K562 (cell line): ENCODE measurements around the gene GAA. TPM values are rescaled to one million over a fixed set of nuclear protein-coding genes. Genes with fewer than 3 reads are reported as not detected.

Source experiments
- ATAC-seq: fragments of 200-7000 bp; cut with Tn5 transposase; 3 replicates; pipeline ENCODE4 v1.9.1; 2020; ENCODE audit warnings: moderate library complexity
- BruUV-seq: library from RNA; stranded (reverse); fragments of 400-500 nt; replicated peaks from 2 replicates; lab custom pipeline; 2021; lab: Mats Ljungman, UMichigan
- CTCF ChIA-PET: fragments of 300-600 bp; formaldehyde crosslinking; extraction: SDS; loops from one replicate; lab custom pipeline; 2021; ENCODE audit warnings: low intra/inter-chr PET ratio; lab: Yijun Ruan, JAX
- POLR2A ChIA-PET: fragments of 300-600, 350-650 bp; sonication (Branson Sonifier 250); formaldehyde crosslinking; extraction: SDS; loops from one replicate; lab custom pipeline; 2021; ENCODE audit warnings: antibody characterized with exemption, inconsistent platforms; lab: Yijun Ruan, JAX
- DNase-seq, 4 experiments: peaks; one replicate each; pipeline versions ENCODE4 v3.0.0 to v3.0.0-alpha.2; 2011 to 2018; ENCODE audit warnings: low spot score in 3 of 4, mixed read lengths in 3 of 4; ENCODE audit errors: extremely low read depth in 1 of 4
- FAIRE-seq: peaks from 2 replicates; lab custom pipeline; 2011; peaks lifted over from hg19 to GRCh38; lab: Jason Lieb, UNC
- H2AFZ ChIP-seq: 2 replicates; pipeline ENCODE4 v1.6.0; 2011; ENCODE audit warnings: low read depth, low read length, control low read depth, inconsistent platforms
- H3K27ac ChIP-seq: fragments of 200-600 bp; 3 replicates; pipeline ENCODE4 v1.8.0; 2011; ENCODE audit warnings: low read depth, mild to moderate bottlenecking, control low read depth, inconsistent platforms, low read length, moderate library complexity, mixed read lengths; ENCODE audit errors: extremely low read depth
- H3K27me3 ChIP-seq, 2 experiments: fragments of 300-600 bp in 1 of 2; 2 replicates in 1 of 2; 3 replicates in 1 of 2; pipeline versions ENCODE4 v1.6.0 to v1.8.0; 2011; ENCODE audit warnings: inconsistent platforms in 2 of 2, low read length in 2 of 2, mild to moderate bottlenecking in 1 of 2, mixed read lengths in 1 of 2, moderate library complexity in 1 of 2; ENCODE audit not compliant: control insufficient read depth in 2 of 2, insufficient read depth in 2 of 2
- H3K36me3 ChIP-seq: fragments of 300-600 bp; 3 replicates; pipeline ENCODE4 v1.8.0; 2011; ENCODE audit warnings: mild to moderate bottlenecking, low read length, inconsistent platforms; ENCODE audit not compliant: control insufficient read depth, insufficient read depth
- H3K4me1 ChIP-seq, 2 experiments: fragments of 200-600 bp in 1 of 2; replicated peaks in 1 of 2; 2 replicates in 1 of 2; 3 replicates in 1 of 2; pipeline versions ENCODE4 v1.5.1 to v1.8.0; 2011; ENCODE audit warnings: inconsistent platforms in 2 of 2, low read length in 2 of 2, mild to moderate bottlenecking in 1 of 2, mixed read lengths in 1 of 2, moderate library complexity in 1 of 2; ENCODE audit not compliant: control insufficient read depth in 2 of 2, insufficient read depth in 2 of 2
- H3K4me2 ChIP-seq: 2 replicates; pipeline ENCODE4 v1.6.1; 2011; ENCODE audit warnings: low read length, control low read depth, inconsistent platforms, mixed read lengths; ENCODE audit not compliant: insufficient read depth
- H3K4me3 ChIP-seq: fragments of 200-600 bp; sonication (generic), shearing (Covaris generic); 2 replicates; pipeline ENCODE4 v1.5.1; 2016; ENCODE audit warnings: control low read depth, inconsistent platforms
- H3K79me2 ChIP-seq: fragments of 200-600 bp; 3 replicates; pipeline ENCODE4 v1.8.0; 2011; ENCODE audit warnings: low read length, inconsistent platforms; ENCODE audit not compliant: control insufficient read depth, insufficient read depth
- H3K9ac ChIP-seq, 2 experiments: 2 replicates each; pipeline versions ENCODE4 v1.6.0 to v1.6.1; 2011; ENCODE audit warnings: low read depth in 2 of 2, low read length in 2 of 2, control low read depth in 1 of 2, inconsistent platforms in 1 of 2, mild to moderate bottlenecking in 1 of 2, mixed read lengths in 1 of 2; ENCODE audit not compliant: insufficient read depth in 1 of 2
- H3K9me1 ChIP-seq: one replicate; pipeline ENCODE4 v1.6.0; 2011; ENCODE audit warnings: inconsistent platforms, mild to moderate bottlenecking, low read length, moderate library complexity; ENCODE audit not compliant: control insufficient read depth, insufficient read depth
- H3K9me3 ChIP-seq: replicated peaks from 2 replicates; pipeline ENCODE4 v1.5.1; 2011; ENCODE audit warnings: low read depth, low read length, inconsistent platforms; ENCODE audit not compliant: control insufficient read depth, insufficient read depth
- H4K20me1 ChIP-seq: replicated peaks from 2 replicates; pipeline ENCODE4 v1.6.1; 2011; ENCODE audit warnings: low read length, inconsistent platforms, mixed read lengths; ENCODE audit not compliant: control insufficient read depth, insufficient read depth
- CEBPG ChIP-seq, 3 experiments: fragments of 200-800 bp in 1 of 3; sonication (Bioruptor generic) in 1 of 3; sonication (generic) in 1 of 3; formaldehyde crosslinking in 1 of 3; IDR thresholded peaks in 2 of 3; conservative IDR thresholded peaks in 1 of 3; 2 replicates each; pipeline versions ENCODE4 v1.6.1 to v1.8.0; 2016 to 2022; ENCODE audit warnings: missing compliant biosample characterization in 2 of 3, missing genetic modification characterization in 2 of 3, mild to moderate bottlenecking in 1 of 3, missing genetic modification reagents in 1 of 3
- CHD1 ChIP-seq: fragments of 200-600 bp; sonication (generic); IDR thresholded peaks from one replicate; pipeline ENCODE4 v1.6.1; 2012; ENCODE audit warnings: mild to moderate bottlenecking, moderate library complexity, low read length, inconsistent platforms
- FIP1L1 ChIP-seq: fragments of 200-400 bp; formaldehyde crosslinking; IDR thresholded peaks from 2 replicates; pipeline ENCODE4 v1.6.1; 2018; ENCODE audit warnings: mild to moderate bottlenecking, low read depth, low read length; ENCODE audit not compliant: poor library complexity, severe bottlenecking
- KDM5B ChIP-seq: fragments of 200-600 bp; sonication (generic); IDR thresholded peaks from 2 replicates; pipeline ENCODE4 v1.6.1; 2012; ENCODE audit warnings: low read depth, mild to moderate bottlenecking, moderate library complexity, low read length, control low read depth, inconsistent platforms; ENCODE audit not compliant: insufficient replicate concordance
- KHSRP ChIP-seq: fragments of 450-650 bp; IDR thresholded peaks from 2 replicates; pipeline ENCODE4 v1.6.1; 2017
- MECOM ChIP-seq: fragments of 250-450 bp; sonication (Bioruptor Pico); IDR thresholded peaks from 2 replicates; pipeline ENCODE4 v1.8.0; 2022; ENCODE audit warnings: inconsistent platforms
- MEF2A ChIP-seq: IDR thresholded peaks from 2 replicates; pipeline ENCODE4 v1.6.1; 2011; ENCODE audit warnings: low read depth, mild to moderate bottlenecking, low read length, moderate library complexity; ENCODE audit not compliant: control insufficient read depth
- NONO ChIP-seq, 2 experiments: fragments of 200-400 bp in 1 of 2; fragments of 450-650 bp in 1 of 2; formaldehyde crosslinking in 1 of 2; IDR thresholded peaks; 2 replicates each; pipeline ENCODE4 v1.6.1; 2017; ENCODE audit warnings: low read depth in 2 of 2, mild to moderate bottlenecking in 2 of 2, moderate library complexity in 2 of 2, low read length in 1 of 2
- PHF20 ChIP-seq: fragments of 450-650 bp; IDR thresholded peaks from 2 replicates; pipeline ENCODE4 v1.6.1; 2018; ENCODE audit not compliant: partially characterized antibody
- RFX1 ChIP-seq: fragments of 450-650 bp; IDR thresholded peaks from 2 replicates; pipeline ENCODE4 v1.6.1; 2016; ENCODE audit warnings: mild to moderate bottlenecking, moderate library complexity
- TCF7 ChIP-seq: sonication (generic); IDR thresholded peaks from 2 replicates; pipeline ENCODE4 v1.6.1; 2016; ENCODE audit warnings: antibody characterized with exemption, borderline replicate concordance
- TGIF2 ChIP-seq: sonication (generic); formaldehyde crosslinking; IDR thresholded peaks from 2 replicates; pipeline ENCODE4 v1.8.1; 2022; ENCODE audit warnings: mild to moderate bottlenecking, missing genetic modification reagents, moderate library complexity
- ZNF263 ChIP-seq: sonication (generic); formaldehyde crosslinking; IDR thresholded peaks from 2 replicates; pipeline ENCODE4 v1.8.0; 2022; ENCODE audit warnings: mild to moderate bottlenecking, missing genetic modification reagents, borderline replicate concordance
- ZNF444 ChIP-seq: fragments of 250-450 bp; sonication (Bioruptor Pico); IDR thresholded peaks from 2 replicates; pipeline ENCODE4 v1.4.0; 2020; ENCODE audit warnings: mild to moderate bottlenecking, moderate library complexity
- ZNF668 ChIP-seq: fragments of 250-450 bp; sonication (Bioruptor Pico); IDR thresholded peaks from 2 replicates; pipeline ENCODE4 v1.8.0; 2022; ENCODE audit warnings: mild to moderate bottlenecking, inconsistent platforms
- WGBS: fragments of 100-300 bp; shearing (Covaris generic); methylation state at CpG from one replicate; pipeline ENCODE4 v1.1.6; 2016; ENCODE audit warnings: low coverage, mixed read lengths; ENCODE audit not compliant: insufficient coverage; ENCODE audit errors: missing lambda C conversion rate; 5-methylcytosine and 5-hydroxymethylcytosine counted together
- in situ Hi-C: fragments of 300-500 bp; cut with MboI; formaldehyde crosslinking; loops from 4 replicates; pipeline ENCODE4 v1.15.0; 2018; ENCODE audit warnings: inconsistent platforms, mixed read lengths
- intact Hi-C: fragments of 100-400 bp; cut with micrococcal nuclease; formaldehyde crosslinking; loops from 2 replicates; pipeline ENCODE4 v1.14.2; 2022
- polyA plus RNA-seq, 8 experiments: library from polyadenylated mRNA; depleted of rRNA in 4 of 8; stranded (reverse) in 5 of 8; unstranded in 3 of 8; fragments of >200 nt; fragmentation: Nextera tagmentation in 2 of 8; fragmentation: Illumina TruSeq in 1 of 8; extraction: Ambion mirVana in 2 of 8; extraction: Trizol in 1 of 8; gene quantifications; 2 replicates each; pipeline versions ENCODE4 v1.2.1 to v1.2.3, GENCODE V29; 2011 to 2014; ENCODE audit warnings: inconsistent platforms in 1 of 8, missing spikeins in 1 of 8
- total RNA-seq, 7 experiments: library from RNA; depleted of rRNA in 6 of 7; stranded (reverse); fragments of >200 nt in 6 of 7; fragmentation: Illumina TruSeq in 2 of 7; extraction: Trizol in 2 of 7; gene quantifications; 2 replicates each; pipeline versions ENCODE4 v1.2.1 to v1.2.3, GENCODE V29; 2011 to 2021; ENCODE audit warnings: low replicate concordance in 1 of 7
- TF ChIP-seq, protein P1 (sequence below): conservative IDR thresholded peaks from 2 replicates; pipeline ENCODE4 v1.6.1; 2011; ENCODE audit warnings: low read depth, mild to moderate bottlenecking, low read length; ENCODE audit not compliant: control insufficient read depth
- TF ChIP-seq, protein P2 (sequence below): fragments of 450-650 bp; IDR thresholded peaks from 2 replicates; pipeline ENCODE4 v1.6.1; 2016; ENCODE audit warnings: borderline replicate concordance

GAA gene
- total and polyA plus RNA-seq, 9 of the 15 experiments (the other 6 are each of a cell fraction or from before 2014, with no cell fraction given) = 0.15 to 6.4 (median 1.7) TPM

DNA sequence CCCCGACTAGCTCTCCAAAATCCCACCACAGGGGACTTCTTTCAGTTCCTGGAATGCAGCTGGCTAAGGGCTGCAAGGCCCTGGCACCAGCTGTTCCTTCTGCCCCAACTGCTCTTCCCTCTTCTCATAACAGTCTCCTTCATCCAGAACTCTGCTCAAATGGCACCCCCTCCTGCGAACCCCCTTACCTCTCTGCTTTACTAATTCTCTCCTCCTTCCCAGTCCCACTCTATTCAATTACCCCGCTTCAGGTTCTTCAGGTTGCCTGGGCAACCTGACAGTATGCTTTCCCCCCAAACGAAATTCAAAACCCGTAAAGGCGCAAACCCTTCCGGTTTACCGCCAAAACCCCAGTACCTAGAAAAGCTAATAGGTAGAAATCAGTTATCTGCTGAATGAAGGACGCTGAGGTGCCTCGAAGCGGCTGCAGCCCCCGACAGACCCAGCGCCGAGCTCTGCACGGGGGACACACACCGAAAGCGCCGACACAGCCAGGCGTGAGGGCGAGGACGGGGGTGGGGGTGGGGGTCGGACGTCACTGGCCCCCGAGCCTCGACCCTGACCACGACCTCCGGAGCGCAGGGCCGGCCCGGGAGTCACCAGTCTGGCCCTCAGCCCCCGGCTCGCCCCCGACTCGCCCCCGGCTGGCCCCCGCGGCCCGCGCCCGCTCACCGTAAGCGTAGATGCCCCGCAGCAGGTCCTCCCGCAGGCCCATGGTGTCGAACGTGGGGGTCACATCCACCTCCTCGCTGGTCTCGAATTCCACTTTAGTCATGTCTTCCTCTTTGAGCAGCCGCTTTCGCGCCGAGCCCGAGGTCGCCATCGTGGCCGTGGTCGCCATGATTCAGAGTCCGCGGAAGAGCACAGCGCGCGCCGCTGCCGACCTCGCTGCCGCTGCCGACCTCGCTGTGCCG lies 45.0 kb downstream of the GAA start:
- Histone ChIP-seq H3K9me1 (no peaks in the 10 kb centered on the region), H3K36me3 (peaks cover 43% of the 10 kb centered on the region), H3K4me1 (peaks cover 12 to 13% of the 10 kb centered on the region in 2 experiments; a peak in 4 of 5 replicates), H4K20me1 (peaks cover 13% of the 10 kb centered on the region), H3K9me3 (no peaks in the 10 kb centered on the region), H3K27ac (peak overlapping the region; percentile 86), H3K4me2 (peak overlapping the region; percentile 83), H3K27me3 (no peaks in the 10 kb centered on the region), H3K4me3 (peak overlapping the region; percentile 95), H3K79me2 (peaks cover 55% of the 10 kb centered on the region), H3K9ac (peak overlapping the region; percentile 90 to 99), H2AFZ (peak overlapping the region; percentile 81)
- CTCF ChIA-PET = interaction anchor here (0.6 kb wide), 1 partner anchor 281 kb away, joined by 3 read pairs; no protein-coding TSS in a partner anchor
- 1% methylated on average over 24 of the region's 69 CpGs for WGBS
- BruUV-seq = no TSS peak
- ATAC-seq = peak; percentile 26
- POLR2A ChIA-PET = interaction anchor here (0.6 to 5.6 kb wide), 16 partner anchors 8 to 1616 kb away, joined by 3 to 38 read pairs (median 4); partner anchors contain the start of gene GAA
- in situ Hi-C loops (no loop called here), intact Hi-C loops (no loop called here)
- peak; percentile 22 to 69 (median 50) for DNase-seq
- FAIRE-seq = no peak
- TF ChIP-seq KHSRP (0 out of 2 replicates have a peak, but pooled peaks have one; percentile 4), RFX1 (peak; percentile 83), ZNF263 (CRISPR knock-in tag) (0 out of 2 replicates have a peak, but pooled peaks have one; percentile 30), ZNF444 (CRISPR knock-in tag) (no peak), TGIF2 (CRISPR knock-in tag) (0 out of 2 replicates have a peak, but pooled peaks have one; percentile 43), KDM5B (no peak), TCF7 (0 out of 2 replicates have a peak, but pooled peaks have one; percentile 38), PHF20 (peak; percentile 45), FIP1L1 (peak; percentile 92), MECOM (no peak), NONO (IDR thresholded peaks at IDR 0.05; ENCODE audit: low read depth in 2 of 2, low read length in 1 of 2) (peak; percentile 54 to 99; a peak in 2 of 4 replicates), MEF2A (no peak), ZNF668 (CRISPR knock-in tag) (no peak), CHD1 (peak; percentile 65), CEBPG (CRISPR knock-in tag; IDR thresholded peaks at IDR 0.05) (0 out of 2 replicates have a peak, but pooled peaks have one; percentile 22), CEBPG (tag; conservative IDR thresholded peaks at IDR 0.05 in 1 of 2, IDR thresholded peaks at IDR 0.05 in 1 of 2) (no peak)
- TF ChIP-seq, protein P1, sequence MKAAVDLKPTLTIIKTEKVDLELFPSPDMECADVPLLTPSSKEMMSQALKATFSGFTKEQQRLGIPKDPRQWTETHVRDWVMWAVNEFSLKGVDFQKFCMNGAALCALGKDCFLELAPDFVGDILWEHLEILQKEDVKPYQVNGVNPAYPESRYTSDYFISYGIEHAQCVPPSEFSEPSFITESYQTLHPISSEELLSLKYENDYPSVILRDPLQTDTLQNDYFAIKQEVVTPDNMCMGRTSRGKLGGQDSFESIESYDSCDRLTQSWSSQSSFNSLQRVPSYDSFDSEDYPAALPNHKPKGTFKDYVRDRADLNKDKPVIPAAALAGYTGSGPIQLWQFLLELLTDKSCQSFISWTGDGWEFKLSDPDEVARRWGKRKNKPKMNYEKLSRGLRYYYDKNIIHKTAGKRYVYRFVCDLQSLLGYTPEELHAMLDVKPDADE = peak; percentile 41; the same call in 1 of the 2 replicates
- TF ChIP-seq, protein P2, sequence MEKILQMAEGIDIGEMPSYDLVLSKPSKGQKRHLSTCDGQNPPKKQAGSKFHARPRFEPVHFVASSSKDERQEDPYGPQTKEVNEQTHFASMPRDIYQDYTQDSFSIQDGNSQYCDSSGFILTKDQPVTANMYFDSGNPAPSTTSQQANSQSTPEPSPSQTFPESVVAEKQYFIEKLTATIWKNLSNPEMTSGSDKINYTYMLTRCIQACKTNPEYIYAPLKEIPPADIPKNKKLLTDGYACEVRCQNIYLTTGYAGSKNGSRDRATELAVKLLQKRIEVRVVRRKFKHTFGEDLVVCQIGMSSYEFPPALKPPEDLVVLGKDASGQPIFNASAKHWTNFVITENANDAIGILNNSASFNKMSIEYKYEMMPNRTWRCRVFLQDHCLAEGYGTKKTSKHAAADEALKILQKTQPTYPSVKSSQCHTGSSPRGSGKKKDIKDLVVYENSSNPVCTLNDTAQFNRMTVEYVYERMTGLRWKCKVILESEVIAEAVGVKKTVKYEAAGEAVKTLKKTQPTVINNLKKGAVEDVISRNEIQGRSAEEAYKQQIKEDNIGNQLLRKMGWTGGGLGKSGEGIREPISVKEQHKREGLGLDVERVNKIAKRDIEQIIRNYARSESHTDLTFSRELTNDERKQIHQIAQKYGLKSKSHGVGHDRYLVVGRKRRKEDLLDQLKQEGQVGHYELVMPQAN = peak; percentile 64
